ENCODE results near the gene SUMO2. TPM values are rescaled to one million over a fixed set of nuclear protein-coding genes. Genes with fewer than 3 reads are reported as not detected.
"Not testable (repeated sequence)": the region's sequence is repeated elsewhere in the genome, so short reads cannot be mapped to it uniquely, and the experiment has no call there.

SUMO2 gene
- total RNA-seq, 1 donor from 2014 or later, result 633 TPM

- DNase-seq (ENCODE audit: low spot score, unreplicated experiment), result no peak
- Mint-ChIP-seq H3K9me3 (ENCODE audit: low read depth) (no peaks in the 10 kb centered on the region), H3K4me1 (ENCODE audit: low read depth) (no peaks in the 10 kb centered on the region), H3K27ac (peak overlapping the region; percentile 29), H3K4me3 (ENCODE audit: low read depth) (no peak overlapping the region), H3K27me3 (no peaks in the 10 kb centered on the region), H3K36me3 (ENCODE audit: insufficient read depth) (peaks cover 26% of the 10 kb centered on the region)
- TF ChIP-seq CTCF (IDR thresholded peaks at IDR 0.05; ENCODE audit: unreplicated experiment), result no peak
Measured at GRCh38 chr17:75174996-75175395, 7.8 kb downstream of the SUMO2 start.

GRCh38 chr17:75173526-75173925 lies 9.2 kb downstream of the SUMO2 start:
- Mint-ChIP-seq H3K4me1 (ENCODE audit: low read depth) (no peaks in the 10 kb centered on the region), H3K4me3 (ENCODE audit: low read depth) (no peak overlapping the region), H3K27ac (peak overlapping the region; percentile 49), H3K36me3 (ENCODE audit: insufficient read depth) (peaks cover 24% of the 10 kb centered on the region), H3K9me3 (ENCODE audit: low read depth) (no peaks in the 10 kb centered on the region), H3K27me3 (no peaks in the 10 kb centered on the region)
- no peak for DNase-seq (ENCODE audit: low spot score, unreplicated experiment)
- TF ChIP-seq CTCF (IDR thresholded peaks at IDR 0.05; ENCODE audit: unreplicated experiment), result no peak

GRCh38 chr17:75168998-75169397 lies 13.8 kb downstream of the SUMO2 start:
- Mint-ChIP-seq H3K4me1 (ENCODE audit: low read depth) (no peaks in the 10 kb centered on the region), H3K9me3 (ENCODE audit: low read depth) (no peaks in the 10 kb centered on the region), H3K27me3 (no peaks in the 10 kb centered on the region), H3K36me3 (ENCODE audit: insufficient read depth) (peaks cover 22% of the 10 kb centered on the region), H3K27ac (no peak overlapping the region), H3K4me3 (ENCODE audit: low read depth) (no peak overlapping the region)
- DNase-seq (ENCODE audit: low spot score, unreplicated experiment), result no peak
- no peak for TF ChIP-seq CTCF (IDR thresholded peaks at IDR 0.05; ENCODE audit: unreplicated experiment)

- not testable (repeated sequence) for H3K9me3 Mint-ChIP-seq (ENCODE audit: low read depth); DNase-seq (ENCODE audit: low spot score, unreplicated experiment); H3K27me3 Mint-ChIP-seq; H3K4me3 Mint-ChIP-seq (ENCODE audit: low read depth); H3K27ac Mint-ChIP-seq; H3K4me1 Mint-ChIP-seq (ENCODE audit: low read depth)
- peaks cover 12% of the 10 kb centered on the region for H3K36me3 Mint-ChIP-seq (ENCODE audit: insufficient read depth)
Measured at GRCh38 chr17:75164606-75165005, 18.2 kb downstream of the SUMO2 start.

GRCh38 chr17:75163074-75163473 lies 19.7 kb downstream of the SUMO2 start:
- Mint-ChIP-seq H3K36me3 (ENCODE audit: insufficient read depth) (peaks cover 12% of the 10 kb centered on the region), H3K4me3 (ENCODE audit: low read depth) (no peak overlapping the region), H3K4me1 (ENCODE audit: low read depth) (no peaks in the 10 kb centered on the region), H3K9me3 (ENCODE audit: low read depth) (no peaks in the 10 kb centered on the region), H3K27me3 (no peaks in the 10 kb centered on the region), H3K27ac (no peak overlapping the region)
- no peak for TF ChIP-seq CTCF (IDR thresholded peaks at IDR 0.05; ENCODE audit: unreplicated experiment)
- DNase-seq (ENCODE audit: low spot score, unreplicated experiment), result no peak

GRCh38 chr17:75160211-75160610 lies 22.5 kb downstream of the SUMO2 start:
- peaks cover 6% of the 10 kb centered on the region for H3K36me3 Mint-ChIP-seq (ENCODE audit: insufficient read depth)
- no peaks in the 10 kb centered on the region for H3K9me3 Mint-ChIP-seq (ENCODE audit: low read depth)
- H3K27ac Mint-ChIP-seq, result no peak overlapping the region
- no peaks in the 10 kb centered on the region for H3K4me1 Mint-ChIP-seq (ENCODE audit: low read depth)
- DNase-seq (ENCODE audit: low spot score, unreplicated experiment), result no peak
- no peaks in the 10 kb centered on the region for H3K27me3 Mint-ChIP-seq
- no peak for TF ChIP-seq CTCF (IDR thresholded peaks at IDR 0.05; ENCODE audit: unreplicated experiment)
- H3K4me3 Mint-ChIP-seq (ENCODE audit: low read depth), result no peak overlapping the region
